K562 treated with DMSO at 1 percent for 12 hours (cell line): ENCODE data around the gene MECP2. TPM values are rescaled to one million over a fixed set of nuclear protein-coding genes. Genes with fewer than 3 reads are reported as not detected.

Source experiments
- total RNA-seq: library from RNA; unstranded; fragments of 300-600 nt; gene quantifications from 2 replicates; pipeline ENCODE4 v1.2.3, GENCODE V29; 2022; ENCODE audit not compliant: insufficient read depth

MECP2 gene
- total RNA-seq = 25.0 and 39.4 TPM in 2 replicates

GRCh38 chrX:154097589-154098541 is at the start of gene MECP2:
Gene MECP2, minus strand, starts transcription at chrX:154097717.

GRCh38 chrX:154144010-154144409 is 46.5 kb upstream of the MECP2 start, which contains the start of gene OPN1LW:
Gene OPN1LW, plus strand, starts transcription at chrX:154144243. Its CDS starts 41 bp downstream, at chrX:154144284.

GRCh38 chrX:154019633-154020528 is 77.6 kb downstream of the MECP2 start, which contains the start of gene IRAK1:
Gene IRAK1, minus strand, starts transcription at chrX:154019902. Its CDS starts 90 bp downstream, at chrX:154019812.

GRCh38 chrX:153972368-153973126 is 125.0 kb downstream of the MECP2 start, which contains the start of gene TMEM187:
Gene TMEM187, plus strand, starts transcription at chrX:153972754. Its CDS starts 9,309 bp downstream, at chrX:153982063.

Other genes starting within 250 kb of the MECP2 start
- 0.41 TPM in 1 of 2 replicates, not detected in the other for gene L1CAM, start 211.5 kb downstream of the MECP2 start, total RNA-seq
- gene AVPR2, start 193.0 kb downstream of the MECP2 start, total RNA-seq = 1.4 TPM in 1 of 2 replicates, not detected in the other
- gene ARHGAP4, start 171.5 kb downstream of the MECP2 start, total RNA-seq = 85.9 and 86.3 TPM in 2 replicates
- gene NAA10, start 162.7 kb downstream of the MECP2 start, total RNA-seq = 121 and 143 TPM in 2 replicates
- 46.5 and 56.6 TPM in 2 replicates for gene RENBP, start 153.1 kb downstream of the MECP2 start, total RNA-seq
- 24.2 and 60.4 TPM in 2 replicates for gene HCFC1, start 125.9 kb downstream of the MECP2 start, total RNA-seq
- gene TMEM187, start 125.0 kb downstream of the MECP2 start, total RNA-seq = 17.7 and 25.1 TPM in 2 replicates
- 84.6 and 134 TPM in 2 replicates for gene IRAK1, start 77.8 kb downstream of the MECP2 start, total RNA-seq
- not detected in 2 replicates for gene OPN1LW, start 46.5 kb upstream of the MECP2 start, total RNA-seq
- not detected in 2 replicates for gene OPN1MW, start 84.9 kb upstream of the MECP2 start, total RNA-seq
- not detected in 2 replicates for gene OPN1MW2, start 122.0 kb upstream of the MECP2 start, total RNA-seq
- not detected in 2 replicates for gene OPN1MW3, start 159.9 kb upstream of the MECP2 start, total RNA-seq
- not detected in 2 replicates for gene TEX28, start 197.4 kb upstream of the MECP2 start, total RNA-seq
- 2.1 and 2.4 TPM in 2 replicates for gene TKTL1, start 198.1 kb upstream of the MECP2 start, total RNA-seq